Gastroesophageal sphincter (tissue), 3 donors: ENCODE measurements around the gene MEG3.

Experiments
- EP300 ChIP-seq: sonication (generic); formaldehyde crosslinking; IDR thresholded peaks from one replicate; pipeline ENCODE4 v1.6.1; 2017; ENCODE audit warnings: antibody characterized with exemption, mild to moderate bottlenecking
- POLR2A ChIP-seq, 2 donors: fragments of 450-650 bp; IDR thresholded peaks; one replicate each; pipeline ENCODE4 v1.6.1; 2017; ENCODE audit warnings: antibody characterized with exemption in 2 of 2, mild to moderate bottlenecking in 2 of 2, moderate library complexity in 1 of 2
- TF ChIP-seq, protein P1 (sequence below), 4 experiments: fragments of 200-600 bp in 2 of 4; fragments of 450-650 bp in 2 of 4; sonication (generic) in 1 of 4; IDR thresholded peaks; one replicate each; pipeline ENCODE4 v1.5.1; 2017 to 2019; ENCODE audit warnings: antibody characterized with exemption in 4 of 4, mild to moderate bottlenecking in 2 of 4, moderate library complexity in 2 of 4

DNA sequence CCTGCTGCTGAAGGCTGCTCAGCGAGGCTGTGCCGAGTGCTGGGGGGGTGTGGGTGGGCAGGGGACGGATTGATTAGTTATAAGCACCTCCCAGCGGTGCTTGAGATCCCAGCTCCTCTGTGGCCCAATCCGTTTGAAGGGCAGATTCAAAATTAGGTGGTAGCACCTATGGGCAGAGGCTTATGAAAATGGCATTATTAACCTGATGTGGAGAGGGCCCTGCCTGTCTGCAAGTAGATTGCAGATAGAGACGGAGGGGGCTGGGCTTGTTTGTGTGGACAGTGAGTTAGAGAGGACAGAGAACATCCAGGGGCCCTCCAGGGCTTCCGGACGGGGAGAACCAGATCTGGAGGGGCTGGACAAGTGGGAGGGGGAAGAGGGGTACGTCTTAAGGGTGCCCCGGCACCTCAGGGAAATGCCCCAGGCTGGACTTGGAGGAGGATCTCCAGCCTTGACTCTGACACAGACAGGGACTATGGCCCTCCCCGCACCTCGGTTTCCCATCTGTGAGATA is 77.8 kb downstream of the MEG3 start, which contains the start of gene RTL1:
- TF ChIP-seq, protein P1, sequence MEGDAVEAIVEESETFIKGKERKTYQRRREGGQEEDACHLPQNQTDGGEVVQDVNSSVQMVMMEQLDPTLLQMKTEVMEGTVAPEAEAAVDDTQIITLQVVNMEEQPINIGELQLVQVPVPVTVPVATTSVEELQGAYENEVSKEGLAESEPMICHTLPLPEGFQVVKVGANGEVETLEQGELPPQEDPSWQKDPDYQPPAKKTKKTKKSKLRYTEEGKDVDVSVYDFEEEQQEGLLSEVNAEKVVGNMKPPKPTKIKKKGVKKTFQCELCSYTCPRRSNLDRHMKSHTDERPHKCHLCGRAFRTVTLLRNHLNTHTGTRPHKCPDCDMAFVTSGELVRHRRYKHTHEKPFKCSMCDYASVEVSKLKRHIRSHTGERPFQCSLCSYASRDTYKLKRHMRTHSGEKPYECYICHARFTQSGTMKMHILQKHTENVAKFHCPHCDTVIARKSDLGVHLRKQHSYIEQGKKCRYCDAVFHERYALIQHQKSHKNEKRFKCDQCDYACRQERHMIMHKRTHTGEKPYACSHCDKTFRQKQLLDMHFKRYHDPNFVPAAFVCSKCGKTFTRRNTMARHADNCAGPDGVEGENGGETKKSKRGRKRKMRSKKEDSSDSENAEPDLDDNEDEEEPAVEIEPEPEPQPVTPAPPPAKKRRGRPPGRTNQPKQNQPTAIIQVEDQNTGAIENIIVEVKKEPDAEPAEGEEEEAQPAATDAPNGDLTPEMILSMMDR (IDR thresholded peaks at IDR 0.05) = no peak
- TF ChIP-seq POLR2A (IDR thresholded peaks at IDR 0.05) = no peak
- TF ChIP-seq EP300 = no peak
